ENCODE data around the gene RSBN1L. TPM values are rescaled to one million over a fixed set of nuclear protein-coding genes. Genes with fewer than 3 reads are reported as not detected.
A peak's percentile ranks its signal among the peaks of the same experiment; 100 is the strongest.

The RSBN1L gene
- total and polyA plus RNA-seq, 8 donors, result 5.0 to 14.3 (median 8.9) TPM

DNA sequence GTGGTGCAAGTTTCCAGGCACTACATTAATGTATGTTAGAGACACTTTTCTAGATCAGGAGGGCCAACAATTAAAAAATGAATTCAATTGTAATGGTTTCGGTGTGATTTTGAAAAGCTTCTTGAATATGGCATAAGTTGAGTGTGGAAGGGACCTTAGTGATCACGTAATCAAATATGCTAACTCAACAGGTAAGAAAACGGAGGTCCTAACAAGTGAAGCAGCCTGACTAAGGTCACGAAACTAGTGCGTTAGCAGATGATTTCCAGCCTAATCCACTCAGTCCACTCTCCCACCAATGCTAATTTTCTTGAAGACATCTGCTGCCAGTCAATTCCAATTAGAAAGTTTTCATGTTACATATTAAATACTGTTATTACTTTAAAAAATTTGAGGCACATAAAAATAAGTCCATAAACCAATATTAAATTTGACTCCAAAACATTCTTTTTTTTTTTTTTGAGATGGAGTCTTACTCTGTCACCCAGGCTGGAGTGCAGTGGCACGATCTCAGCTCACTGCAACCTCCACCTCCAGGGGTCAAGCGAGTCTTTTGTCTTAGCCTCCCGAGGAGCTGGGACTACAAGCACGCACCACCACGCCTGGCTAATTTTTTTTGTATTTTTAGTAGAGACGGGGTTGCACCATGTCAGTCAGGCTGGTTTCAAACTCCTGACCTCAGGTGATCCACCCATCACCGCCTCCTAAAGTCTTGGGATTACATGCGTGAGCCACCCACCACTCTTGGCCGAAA lies 2.3 kb upstream of the RSBN1L start:
- TF ChIP-seq, protein P1, sequence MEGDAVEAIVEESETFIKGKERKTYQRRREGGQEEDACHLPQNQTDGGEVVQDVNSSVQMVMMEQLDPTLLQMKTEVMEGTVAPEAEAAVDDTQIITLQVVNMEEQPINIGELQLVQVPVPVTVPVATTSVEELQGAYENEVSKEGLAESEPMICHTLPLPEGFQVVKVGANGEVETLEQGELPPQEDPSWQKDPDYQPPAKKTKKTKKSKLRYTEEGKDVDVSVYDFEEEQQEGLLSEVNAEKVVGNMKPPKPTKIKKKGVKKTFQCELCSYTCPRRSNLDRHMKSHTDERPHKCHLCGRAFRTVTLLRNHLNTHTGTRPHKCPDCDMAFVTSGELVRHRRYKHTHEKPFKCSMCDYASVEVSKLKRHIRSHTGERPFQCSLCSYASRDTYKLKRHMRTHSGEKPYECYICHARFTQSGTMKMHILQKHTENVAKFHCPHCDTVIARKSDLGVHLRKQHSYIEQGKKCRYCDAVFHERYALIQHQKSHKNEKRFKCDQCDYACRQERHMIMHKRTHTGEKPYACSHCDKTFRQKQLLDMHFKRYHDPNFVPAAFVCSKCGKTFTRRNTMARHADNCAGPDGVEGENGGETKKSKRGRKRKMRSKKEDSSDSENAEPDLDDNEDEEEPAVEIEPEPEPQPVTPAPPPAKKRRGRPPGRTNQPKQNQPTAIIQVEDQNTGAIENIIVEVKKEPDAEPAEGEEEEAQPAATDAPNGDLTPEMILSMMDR (IDR thresholded peaks at IDR 0.05), result no peak

DNA sequence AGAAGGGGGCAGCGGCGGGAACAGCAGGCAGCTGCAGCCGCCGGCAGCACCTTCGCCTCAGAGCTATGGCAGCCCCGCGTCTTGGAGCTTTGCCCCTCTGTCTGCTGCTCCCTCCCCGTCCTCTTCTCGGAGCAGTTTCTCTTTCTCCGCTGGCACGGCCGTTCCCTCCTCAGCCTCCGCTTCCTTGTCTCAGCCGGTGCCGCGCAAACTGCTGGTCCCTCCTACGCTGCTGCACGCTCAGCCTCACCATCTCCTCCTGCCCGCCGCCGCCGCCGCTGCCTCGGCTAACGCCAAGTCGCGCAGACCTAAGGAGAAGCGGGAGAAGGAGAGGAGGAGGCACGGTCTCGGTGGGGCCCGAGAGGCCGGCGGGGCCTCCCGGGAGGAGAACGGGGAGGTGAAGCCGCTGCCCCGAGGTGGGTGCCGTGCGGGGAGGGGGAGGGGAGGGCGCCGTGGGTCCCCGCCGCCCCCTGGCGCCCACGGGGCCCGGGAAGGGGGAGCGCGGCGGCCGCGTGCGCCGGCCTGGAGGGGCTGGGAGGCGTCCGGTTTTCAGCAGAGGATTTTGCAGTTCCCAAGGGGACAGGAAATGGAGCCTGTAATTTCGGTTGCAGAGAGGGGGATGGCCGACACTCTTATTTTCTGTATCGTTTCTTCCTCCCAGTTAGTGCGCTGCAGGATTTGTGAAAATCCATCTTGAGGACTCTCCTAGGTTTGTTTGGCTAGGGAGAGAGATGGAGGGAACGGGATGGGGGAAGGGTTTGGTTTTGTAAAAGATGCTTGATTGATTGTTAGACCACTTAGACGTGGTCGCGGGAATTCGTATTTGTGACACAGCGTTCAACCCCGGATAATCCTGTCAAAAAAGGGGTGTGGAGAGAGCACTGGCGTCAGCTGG lies 630 bp downstream of the RSBN1L start:
- peaks cover 8 to 35% (median 16%) of the 10 kb centered on the region in 3 donors for H3K4me1 ChIP-seq
- peak overlapping the region; percentile 94 to 98 (median 96) for H3K4me3 ChIP-seq
- peak overlapping the region; percentile 94 to 99 (median 97) for H3K27ac ChIP-seq
- DNase-seq (peak; percentile 54 to 85 (median 63)), FAIRE-seq (no peak), ATAC-seq (peak; percentile 44 to 57 (median 52))
- TF ChIP-seq, protein P1 (IDR thresholded peaks at IDR 0.05), result no peak
- H3K36me3 ChIP-seq, result no peaks in the 10 kb centered on the region
- H3K9me3 ChIP-seq, result no peaks in the 10 kb centered on the region
- 0 to 1% methylated on average over 56 to 66 of the region's 67 CpGs for WGBS, 2 donors
- intact Hi-C loops (cut with DNase I), result no loop called here
- no peaks in the 10 kb centered on the region for H3K27me3 ChIP-seq

More for the DNA sequence above, 2.3 kb upstream of the RSBN1L start:
- Histone ChIP-seq H3K9me3 (no peaks in the 10 kb centered on the region), H3K4me3 (peak overlapping the region; percentile 6 to 98 (median 56)), H3K36me3 (no peaks in the 10 kb centered on the region), H3K27me3 (no peaks in the 10 kb centered on the region), H3K4me1 (peaks cover 12 to 35% (median 19%) of the 10 kb centered on the region in 3 donors), H3K27ac (peak overlapping the region in 2 of 4 donors; percentile 76 to 82)
- intact Hi-C loops (cut with DNase I), result no loop called here
- no peak for ATAC-seq
- FAIRE-seq, result no peak
- 47 to 51% methylated on average over 14 of the region's 14 CpGs for whole genome bisulfite sequencing, 2 donors
- DNase-seq, result no peak

DNA sequence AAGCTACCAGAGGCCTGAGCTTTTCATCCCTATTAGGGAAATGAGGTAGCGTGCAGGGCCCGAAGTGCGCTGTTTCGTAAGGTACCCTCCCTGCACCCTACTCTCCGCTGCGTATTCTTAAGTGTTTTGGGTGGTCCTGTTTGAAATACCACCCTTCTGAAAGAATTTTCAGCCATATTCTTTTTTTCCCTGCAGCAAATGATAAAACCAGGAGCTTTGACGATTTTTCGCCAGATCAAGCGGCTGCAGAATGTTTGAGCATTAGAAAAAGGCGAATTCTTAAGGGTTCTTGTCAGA lies 1.2 kb downstream of the RSBN1L start:
- intact Hi-C loops (cut with DNase I), result no loop called here
- WGBS, 2 donors, result 0 to 1% methylated on average over 10 of the region's 10 CpGs
- Histone ChIP-seq H3K27me3 (no peaks in the 10 kb centered on the region), H3K9me3 (no peaks in the 10 kb centered on the region), H3K27ac (peak overlapping the region in 3 of 4 donors; percentile 94 to 99 (median 99)), H3K4me1 (peaks cover 8 to 38% (median 13%) of the 10 kb centered on the region in 3 donors), H3K36me3 (no peaks in the 10 kb centered on the region), H3K4me3 (peak overlapping the region; percentile 94 to 98 (median 96))
- TF ChIP-seq, protein P1 (IDR thresholded peaks at IDR 0.05), result no peak
- ATAC-seq (peak in 3 of 4 donors; percentile 31 to 43 (median 31)), FAIRE-seq (no peak), DNase-seq (peak in 2 of 6 donors; percentile 60 to 61)

DNA sequence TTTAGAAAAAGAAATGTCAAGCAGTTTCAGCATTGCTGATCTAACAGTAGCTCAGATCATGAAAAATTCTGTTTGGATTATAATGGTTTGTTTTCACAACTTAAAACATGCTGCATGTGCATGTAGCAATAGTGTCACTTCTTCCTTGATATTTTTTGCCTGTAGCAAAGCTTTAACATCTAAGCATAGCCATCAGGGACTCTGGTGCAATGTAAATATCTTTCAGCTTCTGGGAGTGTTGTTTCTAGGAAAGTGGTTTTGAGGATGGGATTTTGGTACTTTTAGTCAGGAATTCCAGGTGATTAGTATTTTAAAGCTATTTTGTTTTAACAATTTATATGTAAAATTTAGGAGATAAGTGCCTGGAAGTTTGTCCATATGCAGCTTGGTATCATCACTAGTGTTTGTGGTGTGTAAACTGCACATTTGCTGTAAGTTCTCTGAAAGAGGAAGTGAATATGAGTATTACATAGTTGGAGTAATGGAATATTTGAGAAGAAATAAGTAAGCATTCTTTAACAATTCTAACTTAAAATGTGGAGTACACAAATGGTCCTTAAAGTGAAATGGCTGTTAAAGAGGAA lies 1.9 kb downstream of the RSBN1L start:
- ATAC-seq, result no peak
- Histone ChIP-seq H3K9me3 (no peaks in the 10 kb centered on the region), H3K27ac (peak overlapping the region in 2 of 4 donors; percentile 99), H3K36me3 (no peaks in the 10 kb centered on the region), H3K4me1 (peaks cover 8 to 44% (median 12%) of the 10 kb centered on the region in 3 donors), H3K27me3 (no peaks in the 10 kb centered on the region), H3K4me3 (peak overlapping the region; percentile 94 to 98 (median 96))
- DNase-seq, result no peak
- TF ChIP-seq, protein P1 (IDR thresholded peaks at IDR 0.05), result no peak
- no peak for FAIRE-seq
- intact Hi-C loops (cut with DNase I), result no loop called here
